ENCODE data around the gene IYD. TPM values are rescaled to one million over a fixed set of nuclear protein-coding genes. Genes with fewer than 3 reads are reported as not detected.
"Not testable (repeated sequence)": the region's sequence is repeated elsewhere in the genome, so short reads cannot be mapped to it uniquely, and the experiment has no call there.

Gene IYD
- total and polyA plus RNA-seq, 10 donors, result not detected

GRCh38 chr6:150445486-150445885 is 76.7 kb downstream of the IYD start:
- H3K4me1 ChIP-seq, result no peaks in the 10 kb centered on the region
- DNase-seq, result no peak
- H3K9me3 ChIP-seq, result peaks cover 0 to 5% (median 2%) of the 10 kb centered on the region in 8 donors
- H3K4me3 ChIP-seq, result no peak overlapping the region
- intact Hi-C loops (cut with DNase I; ENCODE audit: low total_unique reads), result no loop called here
- 88 to 97% (median 94%) methylated on average over 2 of the region's 2 CpGs for WGBS, 5 donors
- no peaks in the 10 kb centered on the region for H3K36me3 ChIP-seq
- TF ChIP-seq POLR2AphosphoS5 (IDR thresholded peaks at IDR 0.05) (no peak), POLR2A (IDR thresholded peaks at IDR 0.05) (no peak), CTCF (IDR thresholded peaks at IDR 0.05 in 8 of 11, conservative IDR thresholded peaks at IDR 0.05 in 3 of 11) (no peak)
- H3K27me3 ChIP-seq (replicated peaks in 1 of 7), result no peaks in the 10 kb centered on the region
- no peak overlapping the region for H3K27ac ChIP-seq

GRCh38 chr6:150448221-150448620 is 79.4 kb downstream of the IYD start:
- DNase-seq, result no peak
- TF ChIP-seq POLR2A (IDR thresholded peaks at IDR 0.05), result no peak
- no peak for TF ChIP-seq POLR2AphosphoS5 (IDR thresholded peaks at IDR 0.05)
- TF ChIP-seq CTCF (IDR thresholded peaks at IDR 0.05 in 8 of 11, conservative IDR thresholded peaks at IDR 0.05 in 3 of 11), result no peak
- Histone ChIP-seq H3K27me3 (replicated peaks in 1 of 7) (no peaks in the 10 kb centered on the region), H3K9me3 (no peaks in the 10 kb centered on the region), H3K4me1 (peaks cover 0 to 12% (median 0%) of the 10 kb centered on the region in 6 donors), H3K36me3 (no peaks in the 10 kb centered on the region), H3K27ac (no peak overlapping the region), H3K4me3 (no peak overlapping the region)
- intact Hi-C loops (cut with DNase I; ENCODE audit: low total_unique reads), result no loop called here
- WGBS, 5 donors, result 70 to 91% (median 83%) methylated on average over 1 of the region's 1 CpG

GRCh38 chr6:150449055-150449454 is 80.2 kb downstream of the IYD start:
- H3K27ac ChIP-seq; DNase-seq; H3K4me3 ChIP-seq; H3K27me3 ChIP-seq (replicated peaks in 1 of 7); intact Hi-C loops (cut with DNase I; ENCODE audit: low total_unique reads); H3K9me3 ChIP-seq; H3K36me3 ChIP-seq: not testable (repeated sequence)
- WGBS, 5 donors, result 90 to 98% (median 95%) methylated on average over 5 of the region's 5 CpGs
- peaks cover 0 to 12% (median under 1%) of the 10 kb centered on the region in 6 donors for H3K4me1 ChIP-seq

GRCh38 chr6:150450918-150451317 is 82.1 kb downstream of the IYD start:
- peaks cover 0 to 18% (median 3%) of the 10 kb centered on the region in 6 donors for H3K4me1 ChIP-seq
- H3K36me3 ChIP-seq, result no peaks in the 10 kb centered on the region
- WGBS, 5 donors, result 88 to 100% (median 95%) methylated on average over 3 of the region's 3 CpGs
- H3K9me3 ChIP-seq, result no peaks in the 10 kb centered on the region
- no peak overlapping the region for H3K4me3 ChIP-seq
- no peak for DNase-seq
- intact Hi-C loops (cut with DNase I; ENCODE audit: low total_unique reads), result no loop called here
- TF ChIP-seq POLR2AphosphoS5 (IDR thresholded peaks at IDR 0.05) (no peak), CTCF (IDR thresholded peaks at IDR 0.05 in 8 of 11, conservative IDR thresholded peaks at IDR 0.05 in 3 of 11) (no peak), POLR2A (IDR thresholded peaks at IDR 0.05) (no peak)
- peak overlapping the region in 5 of 8 donors; percentile 58 to 82 (median 75) for H3K27ac ChIP-seq
- H3K27me3 ChIP-seq (replicated peaks in 1 of 7), result no peaks in the 10 kb centered on the region
